Measurements from ENCODE around the gene PRRT3. TPM values are rescaled to one million over a fixed set of nuclear protein-coding genes. Genes with fewer than 3 reads are reported as not detected.

Gene PRRT3
- total RNA-seq, 1 donor from 2014 or later: 4.3 TPM

DNA sequence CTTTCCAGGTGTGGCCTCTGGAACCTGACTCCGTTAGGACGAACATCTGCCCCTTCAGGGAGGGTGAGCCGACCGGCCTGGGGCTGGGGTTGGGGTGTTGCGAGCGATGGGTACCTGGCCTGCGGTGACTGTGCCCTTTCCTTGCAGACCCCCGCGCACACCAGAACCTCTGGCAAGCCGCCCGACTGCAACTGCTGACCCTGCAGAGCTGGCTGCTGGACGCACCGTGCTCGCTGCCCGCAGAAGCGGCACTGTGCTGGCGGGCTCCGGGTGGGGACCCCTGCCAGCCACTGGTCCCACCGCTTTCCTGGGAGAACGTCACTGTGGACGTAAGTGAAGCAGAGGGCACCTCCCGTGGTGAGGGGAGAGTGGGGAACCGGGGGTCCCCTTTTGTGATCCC lies 24.1 kb downstream of the PRRT3 start:
- Mint-ChIP-seq H3K27ac (no peak overlapping the region), H3K4me1 (peaks cover 21% of the 10 kb centered on the region), H3K4me3 (no peak overlapping the region), H3K27me3 (peaks cover 6% of the 10 kb centered on the region), H3K36me3 (ENCODE audit: low read depth) (no peaks in the 10 kb centered on the region), H3K9me3 (no peaks in the 10 kb centered on the region)
- ChIA-PET POLR2A (interaction anchor here (0.6 kb wide), 1 partner anchor 155 kb away, joined by 3 read pairs; no protein-coding TSS in a partner anchor), CTCF (no interaction called here)
- TF ChIP-seq, protein P1, sequence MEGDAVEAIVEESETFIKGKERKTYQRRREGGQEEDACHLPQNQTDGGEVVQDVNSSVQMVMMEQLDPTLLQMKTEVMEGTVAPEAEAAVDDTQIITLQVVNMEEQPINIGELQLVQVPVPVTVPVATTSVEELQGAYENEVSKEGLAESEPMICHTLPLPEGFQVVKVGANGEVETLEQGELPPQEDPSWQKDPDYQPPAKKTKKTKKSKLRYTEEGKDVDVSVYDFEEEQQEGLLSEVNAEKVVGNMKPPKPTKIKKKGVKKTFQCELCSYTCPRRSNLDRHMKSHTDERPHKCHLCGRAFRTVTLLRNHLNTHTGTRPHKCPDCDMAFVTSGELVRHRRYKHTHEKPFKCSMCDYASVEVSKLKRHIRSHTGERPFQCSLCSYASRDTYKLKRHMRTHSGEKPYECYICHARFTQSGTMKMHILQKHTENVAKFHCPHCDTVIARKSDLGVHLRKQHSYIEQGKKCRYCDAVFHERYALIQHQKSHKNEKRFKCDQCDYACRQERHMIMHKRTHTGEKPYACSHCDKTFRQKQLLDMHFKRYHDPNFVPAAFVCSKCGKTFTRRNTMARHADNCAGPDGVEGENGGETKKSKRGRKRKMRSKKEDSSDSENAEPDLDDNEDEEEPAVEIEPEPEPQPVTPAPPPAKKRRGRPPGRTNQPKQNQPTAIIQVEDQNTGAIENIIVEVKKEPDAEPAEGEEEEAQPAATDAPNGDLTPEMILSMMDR (IDR thresholded peaks at IDR 0.05): no peak
- DNase-seq (no peak), ATAC-seq (ENCODE audit: low read depth) (no peak)
- intact Hi-C loops (cut with micrococcal nuclease): no loop called here

DNA sequence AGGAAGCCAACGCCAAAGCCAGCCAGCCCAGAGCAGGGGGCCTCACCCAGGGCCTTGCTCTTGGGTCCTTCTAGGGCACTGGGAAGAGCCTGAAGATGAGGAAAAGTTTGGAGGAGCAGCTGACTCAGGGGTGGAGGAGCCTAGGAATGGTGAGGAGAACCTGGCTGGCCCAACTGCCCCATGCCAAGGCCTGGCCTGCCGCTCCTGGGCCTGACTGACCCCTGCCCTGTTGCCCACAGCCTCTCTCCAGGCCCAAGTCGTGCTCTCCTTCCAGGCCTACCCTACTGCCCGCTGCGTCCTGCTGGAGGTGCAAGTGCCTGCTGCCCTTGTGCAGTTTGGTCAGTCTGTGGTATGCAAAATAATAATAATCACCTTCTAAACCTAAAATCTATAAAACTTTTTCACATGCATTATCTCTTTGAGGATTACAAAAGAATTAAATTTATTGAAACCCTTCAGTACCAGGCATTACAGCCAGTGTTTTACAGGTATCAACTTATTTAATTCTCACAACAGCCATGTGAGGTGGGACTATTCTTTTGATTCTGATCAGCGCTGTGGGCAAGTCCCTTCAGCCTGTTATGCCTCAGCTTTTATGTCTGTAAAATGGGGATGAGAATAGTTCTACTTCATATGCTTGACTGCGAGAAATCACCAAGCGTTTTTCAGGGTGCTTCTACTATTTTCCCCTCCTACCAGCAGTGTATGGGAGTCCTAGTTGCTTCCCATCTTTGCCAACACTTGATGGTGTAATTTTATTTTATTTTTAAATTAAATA lies 33.8 kb downstream of the PRRT3 start:
- no peaks in the 10 kb centered on the region for H3K36me3 Mint-ChIP-seq (ENCODE audit: low read depth)
- H3K9me3 Mint-ChIP-seq: no peaks in the 10 kb centered on the region
- intact Hi-C loops (cut with micrococcal nuclease): no loop called here
- ChIA-PET POLR2A (interaction anchor here (1.0 kb wide), 1 partner anchor 15 kb away, joined by 3 read pairs; the partner anchor contains the start of gene CRELD1), CTCF (no interaction called here)
- TF ChIP-seq, protein P1 (IDR thresholded peaks at IDR 0.05): no peak
- H3K27me3 Mint-ChIP-seq: peaks cover 7% of the 10 kb centered on the region
- H3K4me1 Mint-ChIP-seq: peaks cover 17% of the 10 kb centered on the region
- no peak for DNase-seq
- no peak overlapping the region for H3K4me3 Mint-ChIP-seq
- no peak for ATAC-seq (ENCODE audit: low read depth)
- H3K27ac Mint-ChIP-seq: no peak overlapping the region

DNA sequence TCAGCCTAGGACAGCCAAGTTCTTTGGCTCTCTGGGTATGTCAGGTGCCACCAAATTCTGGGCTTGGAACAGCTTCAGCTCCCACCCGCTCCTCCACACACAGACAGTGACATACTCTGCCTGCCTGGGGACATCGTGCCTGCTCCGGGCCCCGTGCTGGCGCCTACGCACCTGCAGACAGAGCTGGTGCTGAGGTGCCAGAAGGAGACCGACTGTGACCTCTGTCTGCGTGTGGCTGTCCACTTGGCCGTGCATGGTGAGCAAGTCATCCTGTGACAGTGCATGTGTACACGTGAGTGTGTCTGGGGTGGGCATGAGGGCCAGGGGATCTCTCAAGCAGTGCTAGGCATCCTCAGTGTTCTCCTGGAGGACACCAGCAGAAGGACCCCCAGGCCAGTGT lies 34.4 kb downstream of the PRRT3 start:
- intact Hi-C loops (cut with micrococcal nuclease): loop anchor here (2.0 kb wide), 1 partner anchor 15 kb away; the partner anchor contains the start of gene CRELD1
- peaks cover 7% of the 10 kb centered on the region for H3K27me3 Mint-ChIP-seq
- TF ChIP-seq, protein P1 (IDR thresholded peaks at IDR 0.05): no peak
- DNase-seq: no peak
- H3K4me1 Mint-ChIP-seq: peaks cover 17% of the 10 kb centered on the region
- CTCF ChIA-PET: no interaction called here
- H3K4me3 Mint-ChIP-seq: no peak overlapping the region
- POLR2A ChIA-PET: interaction anchor here (1.0 kb wide), 1 partner anchor 15 kb away, joined by 3 read pairs; the partner anchor contains the start of gene CRELD1
- H3K27ac Mint-ChIP-seq: no peak overlapping the region
- ATAC-seq (ENCODE audit: low read depth): no peak
- H3K36me3 Mint-ChIP-seq (ENCODE audit: low read depth): no peaks in the 10 kb centered on the region
- no peaks in the 10 kb centered on the region for H3K9me3 Mint-ChIP-seq

DNA sequence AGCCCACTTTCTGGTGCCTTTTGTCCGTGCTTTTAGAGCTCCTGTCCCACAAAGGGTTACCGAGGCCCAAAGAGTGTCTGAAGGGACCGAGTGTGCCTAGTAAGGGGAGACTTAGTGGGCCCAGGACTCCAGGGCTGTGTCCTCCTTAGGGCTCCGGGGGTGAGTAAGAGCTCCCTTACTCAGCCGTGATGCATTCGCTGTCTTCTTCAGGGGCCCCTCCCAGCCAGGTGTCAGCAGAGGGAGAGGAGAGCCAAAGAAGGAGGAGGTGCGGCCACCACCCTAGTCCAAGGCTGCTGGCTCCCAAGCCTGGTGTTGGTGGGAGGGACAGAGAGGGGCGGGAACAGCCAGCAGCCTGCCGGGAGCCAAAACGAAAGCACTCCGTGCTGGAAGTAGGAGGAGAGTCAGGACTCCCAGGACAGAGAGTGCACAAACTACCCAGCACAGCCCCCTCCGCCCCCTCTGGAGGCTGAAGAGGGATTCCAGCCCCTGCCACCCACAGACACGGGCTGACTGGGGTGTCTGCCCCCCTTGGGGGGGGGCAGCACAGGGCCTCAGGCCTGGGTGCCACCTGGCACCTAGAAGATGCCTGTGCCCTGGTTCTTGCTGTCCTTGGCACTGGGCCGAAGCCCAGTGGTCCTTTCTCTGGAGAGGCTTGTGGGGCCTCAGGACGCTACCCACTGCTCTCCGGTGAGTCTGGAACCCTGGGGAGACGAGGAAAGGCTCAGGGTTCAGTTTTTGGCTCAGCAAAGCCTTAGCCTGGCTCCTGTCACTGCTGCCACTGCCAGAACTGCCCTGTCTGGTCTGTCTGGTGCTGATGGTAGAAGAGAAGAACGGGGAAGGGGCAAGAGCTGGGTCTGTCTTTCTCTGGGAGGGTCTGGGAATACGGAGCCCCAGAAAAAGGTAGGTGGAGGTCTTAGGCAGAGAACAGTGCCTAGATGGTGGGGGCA lies 35.2 kb downstream of the PRRT3 start, which contains the start of gene IL17RC:
Gene IL17RC, plus strand, starts transcription at position 365 of the 947 bp plus-strand sequence. Its CDS starts 218 bp downstream, at position 583.
- POLR2A ChIA-PET: interaction anchor here (2.1 to 2.3 kb wide), 2 partner anchors 15 to 26 kb away, joined by 11 to 13 read pairs; partner anchors contain the start of genes CRELD1 and JAGN1
- no peaks in the 10 kb centered on the region for H3K36me3 Mint-ChIP-seq (ENCODE audit: low read depth)
- CTCF ChIA-PET: no interaction called here
- TF ChIP-seq, protein P1 (IDR thresholded peaks at IDR 0.05): no peak
- intact Hi-C loops (cut with micrococcal nuclease): loop anchor here (2.0 kb wide), 1 partner anchor 16 kb away; the partner anchor contains the start of gene CRELD1
- peaks cover 17% of the 10 kb centered on the region for H3K4me1 Mint-ChIP-seq
- DNase-seq: no peak
- peak; percentile 61 for ATAC-seq (ENCODE audit: low read depth)
- H3K9me3 Mint-ChIP-seq: no peaks in the 10 kb centered on the region
- H3K27ac Mint-ChIP-seq: no peak within 1 kb of the TSS
- H3K27me3 Mint-ChIP-seq: peaks cover 7% of the 10 kb centered on the region
- H3K4me3 Mint-ChIP-seq: peak within 1 kb of the TSS; percentile 78
